ENCODE data around the gene RNF115.
"Not testable (repeated sequence)": the region's sequence is repeated elsewhere in the genome, so short reads cannot be mapped to it uniquely, and the experiment has no call there.

RNF115 gene

DNA sequence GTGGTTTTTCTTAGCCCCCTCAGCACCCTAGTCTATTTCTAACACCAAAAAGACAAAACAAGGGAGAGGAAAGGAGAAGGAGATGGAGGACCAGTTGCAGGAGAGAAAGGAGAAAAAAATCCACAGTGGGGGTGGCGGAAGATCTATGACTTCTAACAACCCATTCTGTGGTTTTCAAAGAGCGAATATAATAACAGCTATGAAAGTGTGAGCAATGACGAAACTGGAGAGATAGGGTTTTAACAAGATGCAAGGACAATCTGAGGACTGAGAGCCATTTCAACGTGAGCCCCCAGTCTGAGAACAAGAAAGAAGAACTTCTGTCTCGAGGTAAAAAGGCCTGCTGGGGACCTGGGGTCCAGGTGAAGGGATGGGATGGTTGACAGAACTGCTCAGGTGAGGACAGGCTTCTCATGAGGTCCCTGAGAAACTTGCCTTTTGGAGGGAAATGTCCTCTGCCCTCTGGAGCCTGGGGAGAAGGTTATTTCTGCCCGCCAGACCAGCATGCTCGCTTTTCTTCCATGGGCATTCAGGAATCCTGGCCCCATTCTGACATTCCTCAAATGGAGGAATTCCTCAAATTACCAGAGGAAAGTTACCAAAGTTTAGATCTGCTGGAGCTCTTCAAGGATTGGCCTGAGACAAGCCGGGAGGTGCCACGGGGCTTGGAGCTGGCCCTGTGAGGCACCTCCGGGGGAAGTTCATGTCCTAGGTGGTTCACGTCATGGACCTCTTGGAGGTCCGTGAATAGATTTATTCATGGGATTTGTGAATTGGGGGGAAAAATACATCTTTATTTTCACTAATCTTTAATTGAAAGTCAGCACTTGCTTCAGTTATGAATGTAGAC, 104.4 kb downstream of the RNF115 start, which contains the start of gene CD160:
CD160 (plus strand) TSS at position 270 of the 850 bp plus-strand sequence. CDS start 8,829 bp downstream, outside the sequence.
- Mint-ChIP-seq H3K36me3 (ENCODE audit: low read depth) (no peaks in the 10 kb centered on the region), H3K4me3 (no peak within 1 kb of the TSS), H3K27me3 (peaks cover 23% of the 10 kb centered on the region), H3K4me1 (ENCODE audit: low read depth) (peaks cover 10% of the 10 kb centered on the region), H3K27ac (no peak within 1 kb of the TSS), H3K9me3 (no peaks in the 10 kb centered on the region)
- intact Hi-C loops (cut with micrococcal nuclease), result no loop called here

DNA sequence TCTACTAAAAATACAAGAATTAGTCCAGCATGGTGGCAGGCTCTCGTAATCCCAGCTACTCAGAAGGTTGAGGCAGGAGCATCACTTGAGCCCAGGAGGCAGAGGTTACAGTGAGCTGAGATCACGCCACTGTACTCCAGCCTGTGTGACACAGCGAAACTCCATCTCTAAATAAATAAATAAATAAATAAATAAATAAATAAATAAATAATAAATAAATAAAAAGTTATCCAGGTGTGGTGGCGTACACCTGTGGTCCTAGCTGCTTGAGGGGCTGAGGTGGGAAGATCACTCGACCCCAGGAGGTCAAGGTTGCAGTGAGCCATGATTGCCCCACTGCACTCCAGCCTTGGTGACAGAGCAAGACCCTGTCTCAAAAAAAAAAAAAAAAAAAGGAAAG, 105.4 kb downstream of the RNF115 start:
- H3K9me3 Mint-ChIP-seq; H3K27ac Mint-ChIP-seq; H3K4me3 Mint-ChIP-seq; H3K4me1 Mint-ChIP-seq (ENCODE audit: low read depth); intact Hi-C loops (cut with micrococcal nuclease); H3K36me3 Mint-ChIP-seq (ENCODE audit: low read depth): not testable (repeated sequence)
- H3K27me3 Mint-ChIP-seq, result peaks cover 23% of the 10 kb centered on the region

DNA sequence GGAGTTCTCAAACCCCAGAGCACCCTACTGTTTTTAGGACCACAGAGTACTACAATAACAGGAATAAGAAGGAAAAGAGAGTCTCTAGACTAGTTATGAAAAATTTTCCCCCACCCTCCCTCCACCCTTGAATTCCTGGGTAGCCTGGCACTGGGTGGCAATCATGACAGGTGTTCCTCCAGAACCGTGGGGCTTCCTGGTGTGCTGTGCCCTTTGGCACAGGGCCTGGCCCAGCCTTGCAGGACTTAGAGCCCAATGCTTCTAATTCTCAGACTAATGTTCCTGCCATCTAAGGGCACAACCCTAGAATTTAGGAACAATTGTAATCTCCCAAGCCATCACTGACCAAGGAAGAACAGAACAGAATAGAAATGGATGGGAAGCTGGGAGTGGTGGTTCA, 106.1 kb downstream of the RNF115 start:
- H3K4me1 Mint-ChIP-seq (ENCODE audit: low read depth), result peaks cover 10% of the 10 kb centered on the region
- intact Hi-C loops (cut with micrococcal nuclease), result no loop called here

DNA sequence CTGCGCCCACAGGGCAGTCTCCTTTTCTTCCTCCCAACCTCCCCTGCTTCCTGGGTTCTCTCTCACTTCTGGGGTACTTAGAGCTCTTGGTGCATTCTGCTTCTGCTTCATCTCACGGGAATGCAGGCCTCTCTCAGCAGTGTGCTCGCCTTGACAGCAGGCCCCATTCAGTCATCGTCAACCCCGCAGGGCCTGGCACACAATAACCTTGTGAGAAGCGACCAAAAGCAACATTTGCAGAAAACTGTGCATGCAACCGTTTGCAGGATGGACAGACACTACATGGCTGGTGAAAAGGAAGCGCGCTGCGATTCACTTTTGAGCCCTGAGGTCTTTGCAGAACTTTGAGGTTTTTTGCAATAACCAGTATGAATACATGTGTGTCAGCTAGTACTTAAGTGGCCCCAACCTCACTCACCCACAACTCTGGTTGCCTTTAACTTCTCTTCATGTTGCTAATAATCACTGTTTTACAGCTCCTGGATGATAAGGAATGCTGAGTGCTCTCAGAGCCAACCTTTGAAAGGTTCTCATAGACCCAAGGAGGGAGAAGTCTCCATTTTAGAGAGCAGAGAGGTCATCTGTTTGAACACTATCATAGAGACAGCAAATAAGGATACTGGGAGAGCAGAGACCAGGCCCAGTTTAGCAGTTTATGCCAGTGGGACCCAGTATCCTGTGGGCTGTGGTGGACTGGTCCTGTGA, 107.1 kb downstream of the RNF115 start:
- H3K4me3 Mint-ChIP-seq, result no peak overlapping the region
- intact Hi-C loops (cut with micrococcal nuclease), result no loop called here
- peaks cover 23% of the 10 kb centered on the region for H3K27me3 Mint-ChIP-seq
- H3K9me3 Mint-ChIP-seq, result no peaks in the 10 kb centered on the region
- peaks cover 10% of the 10 kb centered on the region for H3K4me1 Mint-ChIP-seq (ENCODE audit: low read depth)
- H3K36me3 Mint-ChIP-seq (ENCODE audit: low read depth), result no peaks in the 10 kb centered on the region
- no peak overlapping the region for H3K27ac Mint-ChIP-seq

More for the DNA sequence above, 106.1 kb downstream of the RNF115 start:
- H3K4me3 Mint-ChIP-seq, result no peak overlapping the region
- H3K27ac Mint-ChIP-seq, result no peak overlapping the region
- peaks cover 23% of the 10 kb centered on the region for H3K27me3 Mint-ChIP-seq
- H3K9me3 Mint-ChIP-seq, result no peaks in the 10 kb centered on the region
- H3K36me3 Mint-ChIP-seq (ENCODE audit: low read depth), result no peaks in the 10 kb centered on the region

DNA sequence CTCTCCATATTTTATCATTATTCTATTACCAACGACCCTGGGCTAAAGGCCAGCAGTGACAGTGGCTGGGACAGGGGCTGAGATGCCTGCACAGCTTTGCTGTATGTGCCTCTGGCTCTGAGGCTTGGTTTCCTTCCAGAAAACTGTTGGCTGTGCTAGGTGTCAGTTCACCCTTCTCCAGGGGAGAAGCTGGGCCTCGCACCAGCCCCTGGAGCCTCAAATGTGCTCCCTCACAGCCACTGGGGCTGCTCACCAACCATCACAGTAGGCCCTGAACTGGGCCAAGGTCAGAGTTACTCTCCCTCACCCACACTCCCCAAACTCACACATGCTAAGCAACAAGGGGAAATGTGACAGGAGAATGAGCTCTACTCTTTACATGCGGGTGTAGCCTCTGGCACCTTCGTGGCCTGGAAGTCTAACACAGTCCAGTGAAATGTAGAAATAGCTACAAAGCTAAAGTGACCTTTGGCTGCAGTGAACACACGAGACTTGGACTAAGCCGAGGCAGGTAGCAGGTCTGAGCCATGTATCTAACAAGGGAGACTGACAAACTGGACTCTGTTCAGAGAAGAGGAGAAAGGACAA, 109.3 kb downstream of the RNF115 start:
- Mint-ChIP-seq H3K36me3 (ENCODE audit: low read depth) (no peaks in the 10 kb centered on the region), H3K4me3 (no peak overlapping the region), H3K27ac (no peak overlapping the region), H3K27me3 (peaks cover 5% of the 10 kb centered on the region), H3K4me1 (ENCODE audit: low read depth) (no peaks in the 10 kb centered on the region), H3K9me3 (no peaks in the 10 kb centered on the region)
- intact Hi-C loops (cut with micrococcal nuclease), result no loop called here

DNA sequence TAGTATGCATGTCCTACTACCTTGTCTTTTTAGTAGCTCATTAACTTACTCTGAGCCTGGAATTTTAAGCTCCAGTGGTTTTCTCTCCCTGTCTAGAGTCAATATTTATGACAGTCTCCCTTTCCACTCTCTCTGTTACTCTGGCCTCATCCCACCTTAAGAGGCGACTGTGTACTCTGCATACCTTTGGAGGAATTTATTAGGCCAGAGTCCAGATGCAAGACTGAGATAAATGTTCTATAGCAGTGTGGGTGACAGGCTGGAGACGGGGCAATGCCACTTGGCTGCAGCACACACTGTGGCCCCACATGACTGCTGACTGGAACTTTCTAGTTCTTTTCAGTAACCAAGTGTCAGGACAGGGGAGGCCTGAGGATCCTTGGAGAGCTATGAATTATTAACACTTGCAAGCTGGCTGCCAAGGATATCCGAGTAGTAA, 112.7 kb downstream of the RNF115 start:
- Mint-ChIP-seq H3K27ac (no peak overlapping the region), H3K4me1 (ENCODE audit: low read depth) (no peaks in the 10 kb centered on the region), H3K4me3 (no peak overlapping the region), H3K27me3 (no peaks in the 10 kb centered on the region), H3K36me3 (ENCODE audit: low read depth) (no peaks in the 10 kb centered on the region), H3K9me3 (no peaks in the 10 kb centered on the region)
- intact Hi-C loops (cut with micrococcal nuclease), result no loop called here

DNA sequence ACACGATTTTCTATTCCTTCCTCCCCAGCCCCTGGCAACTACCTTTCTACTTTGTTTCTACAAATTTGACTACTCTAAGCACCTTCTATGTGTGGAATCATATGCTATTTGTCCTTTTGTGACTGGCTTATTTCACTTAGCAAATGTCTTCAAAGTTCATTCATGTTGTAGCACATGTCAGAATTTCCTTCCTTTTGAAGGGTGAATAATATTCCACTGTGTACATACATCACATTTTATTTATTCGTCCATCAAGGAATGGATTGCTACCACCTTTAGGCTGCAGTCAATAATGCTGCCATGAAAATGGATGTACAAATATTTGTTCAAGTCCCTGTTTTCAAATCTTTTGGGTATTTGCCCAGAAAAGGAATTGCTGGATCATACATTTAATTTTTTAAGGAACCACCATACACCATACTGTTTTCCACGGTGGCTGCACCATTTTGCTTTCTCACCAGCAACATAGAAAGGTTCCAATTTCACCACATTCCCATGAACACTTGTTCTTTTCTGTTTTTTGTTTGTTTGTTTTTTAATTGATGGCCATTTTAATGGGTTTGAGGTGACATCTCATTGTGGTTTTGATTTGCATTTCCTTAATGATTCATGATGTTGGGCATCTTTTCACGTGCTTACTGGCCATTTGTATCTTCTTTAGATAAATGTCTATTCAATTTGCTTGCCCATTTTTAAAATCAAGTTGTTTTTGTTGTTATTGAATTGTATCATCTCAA, 113.4 kb downstream of the RNF115 start:
- Mint-ChIP-seq H3K4me3 (no peak overlapping the region), H3K27ac (no peak overlapping the region), H3K4me1 (ENCODE audit: low read depth) (no peaks in the 10 kb centered on the region), H3K9me3 (no peaks in the 10 kb centered on the region), H3K27me3 (no peaks in the 10 kb centered on the region), H3K36me3 (ENCODE audit: low read depth) (no peaks in the 10 kb centered on the region)
- intact Hi-C loops (cut with micrococcal nuclease), result no loop called here

DNA sequence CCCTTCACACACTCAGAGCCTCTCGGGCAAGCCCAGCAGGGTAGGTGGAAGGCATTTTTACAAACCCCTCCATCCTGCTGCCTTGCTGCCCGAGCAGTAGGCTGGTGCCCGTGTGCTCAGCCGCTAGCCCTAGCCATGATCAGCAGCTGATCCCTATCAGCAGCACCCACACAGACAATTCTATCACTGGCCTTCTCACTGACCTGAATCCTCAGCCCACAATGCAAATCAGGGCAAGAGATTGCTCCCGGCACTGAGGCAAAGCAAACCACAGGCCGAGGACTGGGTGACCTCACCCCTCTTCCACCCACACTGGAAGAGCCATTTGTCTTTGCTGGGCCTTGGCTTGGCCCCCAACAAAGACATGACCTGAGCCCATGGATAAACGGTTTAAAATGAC, 115.8 kb downstream of the RNF115 start:
- Mint-ChIP-seq H3K4me3 (no peak overlapping the region), H3K27ac (no peak overlapping the region), H3K9me3 (no peaks in the 10 kb centered on the region)

DNA sequence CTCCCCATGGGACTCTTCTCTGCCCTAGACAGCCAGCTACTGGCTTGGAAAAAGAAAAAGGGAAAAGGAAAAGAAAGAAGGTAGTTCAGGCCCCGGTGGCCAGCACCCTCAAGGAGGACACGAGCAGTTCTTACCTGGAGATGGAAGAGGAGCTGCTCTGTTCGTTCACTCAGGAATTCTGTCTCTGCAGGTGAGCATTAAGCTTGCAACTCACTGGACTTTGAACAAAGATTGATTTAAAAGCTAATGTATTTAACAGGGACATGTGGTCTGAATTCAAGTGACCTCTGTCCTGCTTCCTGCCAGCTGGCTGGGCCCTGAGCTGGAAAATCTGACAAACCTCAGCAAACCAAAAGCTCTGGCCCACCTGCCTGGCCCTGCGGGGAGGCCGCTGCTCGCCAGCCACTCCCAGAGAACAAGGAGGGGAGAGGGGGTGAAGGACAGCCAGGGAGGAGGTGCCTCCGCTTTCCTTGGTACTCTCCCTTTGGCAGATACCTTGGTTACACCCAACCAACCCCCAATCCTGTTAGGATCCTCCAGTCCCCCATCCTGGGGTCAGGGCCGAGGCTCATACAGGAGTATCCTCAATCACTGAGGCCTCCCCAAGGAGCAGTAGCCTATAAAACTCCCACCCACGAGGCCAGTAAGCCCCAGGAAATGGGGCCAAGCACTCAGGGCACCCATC, 116.6 kb downstream of the RNF115 start, which contains the start of gene PDZK1:
PDZK1 (minus strand) TSS at position 186 of the 685 bp plus-strand sequence. CDS start 19,347 bp downstream, outside the sequence.
- Mint-ChIP-seq H3K27me3 (no peaks in the 10 kb centered on the region), H3K4me3 (no peak within 1 kb of the TSS), H3K36me3 (ENCODE audit: low read depth) (no peaks in the 10 kb centered on the region), H3K27ac (no peak within 1 kb of the TSS), H3K9me3 (no peaks in the 10 kb centered on the region), H3K4me1 (ENCODE audit: low read depth) (no peaks in the 10 kb centered on the region)
- intact Hi-C loops (cut with micrococcal nuclease), result no loop called here

More for the DNA sequence above, 115.8 kb downstream of the RNF115 start:
- intact Hi-C loops (cut with micrococcal nuclease), result no loop called here
- Mint-ChIP-seq H3K4me1 (ENCODE audit: low read depth) (no peaks in the 10 kb centered on the region), H3K36me3 (ENCODE audit: low read depth) (no peaks in the 10 kb centered on the region), H3K27me3 (no peaks in the 10 kb centered on the region)

DNA sequence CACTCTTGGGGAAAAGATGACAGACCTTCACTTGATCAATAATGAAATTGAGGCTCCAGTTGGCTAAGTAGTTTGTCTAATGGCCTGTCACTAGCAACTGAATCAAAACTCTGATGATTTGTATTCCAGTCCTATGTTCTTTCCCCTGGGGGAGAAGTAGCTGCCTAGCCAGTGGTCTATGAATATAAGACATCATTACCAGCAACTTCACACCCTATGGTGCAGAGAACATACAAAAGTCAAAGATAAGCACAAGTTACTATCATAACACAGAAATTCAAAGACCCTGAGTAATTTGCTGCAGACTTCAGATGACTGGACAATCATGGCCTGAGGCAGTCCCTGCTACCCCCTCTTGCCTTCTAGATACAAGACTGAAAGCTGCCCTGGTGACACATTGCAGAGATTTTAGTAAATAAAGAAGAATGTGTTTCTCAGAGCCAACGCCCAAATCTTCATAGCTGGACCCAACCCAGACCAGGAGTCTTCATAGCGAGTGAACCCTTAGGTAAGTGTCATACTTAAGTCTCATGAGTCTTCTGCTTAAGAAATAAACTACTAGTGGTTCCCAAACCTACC, 117.7 kb downstream of the RNF115 start:
- H3K36me3 Mint-ChIP-seq (ENCODE audit: low read depth), result no peaks in the 10 kb centered on the region

DNA sequence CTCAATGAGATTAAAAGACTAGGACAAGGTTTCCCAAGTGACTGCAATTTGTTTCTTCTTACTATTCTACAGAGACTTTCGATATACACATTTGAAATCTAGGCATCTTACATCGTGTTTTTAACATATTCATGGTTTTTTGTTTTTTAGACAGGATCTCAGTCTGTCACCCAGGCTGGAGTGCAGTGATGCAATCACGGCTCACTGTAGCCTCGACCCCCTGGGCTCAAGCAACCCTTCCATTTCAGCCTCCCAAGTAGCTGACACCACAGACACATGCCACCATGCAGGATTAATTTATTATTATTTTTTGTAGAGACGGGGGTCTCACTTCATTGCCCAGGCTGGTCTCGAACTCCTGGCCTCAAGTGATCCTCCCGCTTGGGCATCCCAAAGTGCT, 118.3 kb downstream of the RNF115 start:
- Mint-ChIP-seq H3K36me3 (ENCODE audit: low read depth) (no peaks in the 10 kb centered on the region), H3K4me1 (ENCODE audit: low read depth) (no peaks in the 10 kb centered on the region), H3K27ac (no peak overlapping the region), H3K27me3 (no peaks in the 10 kb centered on the region), H3K4me3 (no peak overlapping the region), H3K9me3 (no peaks in the 10 kb centered on the region)
- intact Hi-C loops (cut with micrococcal nuclease), result no loop called here

More for the DNA sequence above, 117.7 kb downstream of the RNF115 start:
- intact Hi-C loops (cut with micrococcal nuclease), result no loop called here
- H3K27me3 Mint-ChIP-seq, result no peaks in the 10 kb centered on the region
- no peaks in the 10 kb centered on the region for H3K9me3 Mint-ChIP-seq
- no peaks in the 10 kb centered on the region for H3K4me1 Mint-ChIP-seq (ENCODE audit: low read depth)
- H3K27ac Mint-ChIP-seq, result no peak overlapping the region
- H3K4me3 Mint-ChIP-seq, result no peak overlapping the region

DNA sequence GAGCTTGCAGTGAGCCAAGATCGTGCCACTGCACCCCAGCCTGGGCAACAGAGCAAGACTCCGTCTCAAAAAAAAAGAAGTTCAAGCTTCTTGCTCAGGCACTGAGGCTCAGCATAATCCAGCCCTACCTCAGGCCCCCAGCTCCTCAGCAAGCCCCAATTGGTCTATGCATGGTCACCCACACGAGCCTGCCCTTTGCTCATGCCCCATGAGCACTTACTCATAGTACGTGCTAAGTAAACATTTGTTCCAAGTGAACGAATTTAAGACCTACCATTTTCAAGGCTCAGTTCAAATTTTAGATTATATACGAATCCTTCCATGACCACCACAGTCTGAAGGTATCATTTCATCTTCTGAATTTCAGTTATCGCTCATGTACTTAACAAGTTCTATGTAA, 121.1 kb downstream of the RNF115 start:
- Mint-ChIP-seq H3K27me3 (no peaks in the 10 kb centered on the region), H3K27ac (no peak overlapping the region), H3K9me3 (no peaks in the 10 kb centered on the region), H3K36me3 (ENCODE audit: low read depth) (no peaks in the 10 kb centered on the region), H3K4me3 (no peak overlapping the region), H3K4me1 (ENCODE audit: low read depth) (no peaks in the 10 kb centered on the region)
- intact Hi-C loops (cut with micrococcal nuclease), result no loop called here

DNA sequence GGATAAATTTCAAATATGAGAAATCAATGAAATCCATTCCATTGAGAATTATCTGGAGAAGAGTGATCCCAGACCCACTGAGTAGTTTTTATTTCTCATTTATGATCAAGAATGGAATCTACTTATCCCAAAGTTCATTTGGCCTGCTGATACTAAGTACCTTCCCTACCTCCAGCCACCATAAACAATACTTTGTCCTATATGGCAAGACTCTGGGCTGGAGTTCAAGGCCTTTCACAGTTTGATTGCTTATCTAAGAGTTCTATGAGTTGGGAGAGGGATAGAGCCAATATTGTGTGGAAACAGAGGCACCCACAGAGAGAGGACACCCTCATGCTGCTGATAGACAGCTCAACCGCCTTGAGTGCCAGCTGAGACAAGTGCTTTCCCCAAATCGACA, 121.8 kb downstream of the RNF115 start:
- Mint-ChIP-seq H3K4me1 (ENCODE audit: low read depth) (peaks cover 3% of the 10 kb centered on the region), H3K36me3 (ENCODE audit: low read depth) (no peaks in the 10 kb centered on the region), H3K4me3 (no peak overlapping the region), H3K27ac (no peak overlapping the region), H3K9me3 (no peaks in the 10 kb centered on the region), H3K27me3 (no peaks in the 10 kb centered on the region)
- intact Hi-C loops (cut with micrococcal nuclease), result no loop called here

Measured in dendritic cell treated with granulocyte-macrophage colony-stimulating factor and Interleukin-4, amounts not matched to agents 40 ng/mL and 50 ng/mL, for 4 days (primary cell).